Hepatocyte (in vitro differentiated cells): ENCODE results near the gene RASGRF2. TPM values are rescaled to one million over a fixed set of nuclear protein-coding genes. Genes with fewer than 3 reads are reported as not detected.
A peak's percentile ranks its signal among the peaks of the same experiment; 100 is the strongest.

ENCODE experiments used
- DNase-seq: peaks from one replicate; pipeline ENCODE4 v3.0.0-alpha.2; 2016; ENCODE audit warnings: low spot score
- H2AFZ ChIP-seq: fragments of 200-600 bp; sonication (generic); 2 replicates; pipeline ENCODE4 v1.6.0; 2016; ENCODE audit warnings: antibody characterized with exemption, mild to moderate bottlenecking
- H3K27ac ChIP-seq: fragments of 200-600 bp; sonication (generic); 2 replicates; pipeline ENCODE4 v1.5.1; 2016; ENCODE audit warnings: mild to moderate bottlenecking
- H3K27me3 ChIP-seq: fragments of 200-600 bp; sonication (generic); 2 replicates; pipeline ENCODE4 v1.6.1; 2016
- H3K36me3 ChIP-seq: fragments of 200-600 bp; sonication (generic); replicated peaks from 2 replicates; pipeline ENCODE4 v1.5.1; 2016; ENCODE audit warnings: low read depth; ENCODE audit not compliant: insufficient read depth
- H3K4me1 ChIP-seq: fragments of 200-600 bp; sonication (generic); 2 replicates; pipeline ENCODE4 v1.5.1; 2016; ENCODE audit warnings: mild to moderate bottlenecking, moderate library complexity; ENCODE audit not compliant: insufficient read depth
- H3K4me2 ChIP-seq: fragments of 200-600 bp; sonication (generic); 2 replicates; pipeline ENCODE4 v1.6.0; 2016
- H3K4me3 ChIP-seq: fragments of 200-600 bp; sonication (generic); 2 replicates; pipeline ENCODE4 v1.5.1; 2016; ENCODE audit warnings: mild to moderate bottlenecking
- H3K79me2 ChIP-seq: fragments of 200-600 bp; sonication (generic); 2 replicates; pipeline ENCODE4 v1.6.0; 2017; ENCODE audit warnings: mild to moderate bottlenecking
- H3K9me2 ChIP-seq: fragments of 200-600 bp; sonication (generic); replicated peaks from 2 replicates; pipeline ENCODE4 v1.6.0; 2017; ENCODE audit warnings: mild to moderate bottlenecking; ENCODE audit not compliant: insufficient read depth
- H3K9me3 ChIP-seq: fragments of 200-600 bp; sonication (generic); 2 replicates; pipeline ENCODE4 v1.5.1; 2016; ENCODE audit warnings: low read depth, mild to moderate bottlenecking
- H4K20me1 ChIP-seq: fragments of 200-600 bp; sonication (generic); 2 replicates; pipeline ENCODE4 v1.6.0; 2016; ENCODE audit warnings: mild to moderate bottlenecking; ENCODE audit not compliant: insufficient read depth, poor library complexity, severe bottlenecking
- EZH2 ChIP-seq: fragments of 200-600 bp; sonication (generic); IDR thresholded peaks from 2 replicates; pipeline ENCODE4 v1.6.1; 2016; ENCODE audit warnings: antibody characterized with exemption, mild to moderate bottlenecking, borderline replicate concordance
- EZH2phosphoT487 ChIP-seq: fragments of 200-600 bp; sonication (generic); IDR thresholded peaks from one replicate; pipeline ENCODE4 v1.6.1; 2018; ENCODE audit warnings: antibody characterized with exemption, mild to moderate bottlenecking, low read depth, moderate library complexity; ENCODE audit not compliant: unreplicated experiment, severe bottlenecking
- WGBS: methylation state at CpG from one replicate; pipeline ENCODE4 v1.1.6; 2016; ENCODE audit warnings: low lambda C conversion rate; ENCODE audit errors: missing lambda C conversion rate; 5-methylcytosine and 5-hydroxymethylcytosine counted together
- polyA plus RNA-seq: library from polyadenylated mRNA; unstranded; fragments of >200 nt; fragmentation: Nextera tagmentation; extraction: Ambion mirVana; gene quantifications from 2 replicates; pipeline ENCODE4 v1.2.1, GENCODE V29; 2016
- total RNA-seq: library from RNA; depleted of rRNA; stranded (reverse); fragments of >200 nt; gene quantifications from 2 replicates; pipeline ENCODE4 v1.2.3, GENCODE V29; 2014
- TF ChIP-seq, protein P1 (sequence below): fragments of 200-600 bp; sonication (generic); IDR thresholded peaks from 2 replicates; pipeline ENCODE4 v1.5.1; 2016; ENCODE audit warnings: antibody characterized with exemption, mild to moderate bottlenecking; ENCODE audit not compliant: poor library complexity

Gene RASGRF2
- total and polyA plus RNA-seq, 2 experiments from 2014 or later = 2.0 to 3.3 TPM

DNA sequence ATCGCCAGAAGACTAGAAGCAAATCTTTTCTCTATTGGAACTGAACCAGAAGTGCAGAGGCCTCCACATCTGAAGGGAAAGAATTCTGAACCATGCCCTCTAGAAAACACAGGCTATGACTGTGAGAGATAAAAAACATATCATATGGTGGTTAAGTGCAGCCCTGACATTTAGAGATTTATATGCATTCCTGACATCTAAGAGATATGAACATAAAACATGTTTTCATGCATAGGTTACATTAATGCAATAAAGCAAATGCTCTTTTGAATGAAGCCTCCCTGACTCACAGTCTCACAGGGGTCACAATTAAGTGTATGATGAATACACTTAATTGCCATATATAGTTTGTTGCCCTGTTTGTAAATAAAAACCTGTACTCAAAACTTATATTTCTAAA, 244.0 kb downstream of the RASGRF2 start:
- 81% methylated on average over 1 of the region's 1 CpG for WGBS
- Histone ChIP-seq H3K4me2 (no peak overlapping the region), H3K9me2 (no peaks in the 10 kb centered on the region), H3K36me3 (no peaks in the 10 kb centered on the region), H3K4me1 (no peaks in the 10 kb centered on the region), H4K20me1 (no peaks in the 10 kb centered on the region), H3K4me3 (no peak overlapping the region), H3K27ac (no peak overlapping the region), H3K9me3 (no peaks in the 10 kb centered on the region), H3K79me2 (no peaks in the 10 kb centered on the region), H3K27me3 (no peaks in the 10 kb centered on the region), H2AFZ (no peak overlapping the region)
- no peak for DNase-seq
- TF ChIP-seq EZH2phosphoT487 (no peak), EZH2 (no peak)
- TF ChIP-seq, protein P1, sequence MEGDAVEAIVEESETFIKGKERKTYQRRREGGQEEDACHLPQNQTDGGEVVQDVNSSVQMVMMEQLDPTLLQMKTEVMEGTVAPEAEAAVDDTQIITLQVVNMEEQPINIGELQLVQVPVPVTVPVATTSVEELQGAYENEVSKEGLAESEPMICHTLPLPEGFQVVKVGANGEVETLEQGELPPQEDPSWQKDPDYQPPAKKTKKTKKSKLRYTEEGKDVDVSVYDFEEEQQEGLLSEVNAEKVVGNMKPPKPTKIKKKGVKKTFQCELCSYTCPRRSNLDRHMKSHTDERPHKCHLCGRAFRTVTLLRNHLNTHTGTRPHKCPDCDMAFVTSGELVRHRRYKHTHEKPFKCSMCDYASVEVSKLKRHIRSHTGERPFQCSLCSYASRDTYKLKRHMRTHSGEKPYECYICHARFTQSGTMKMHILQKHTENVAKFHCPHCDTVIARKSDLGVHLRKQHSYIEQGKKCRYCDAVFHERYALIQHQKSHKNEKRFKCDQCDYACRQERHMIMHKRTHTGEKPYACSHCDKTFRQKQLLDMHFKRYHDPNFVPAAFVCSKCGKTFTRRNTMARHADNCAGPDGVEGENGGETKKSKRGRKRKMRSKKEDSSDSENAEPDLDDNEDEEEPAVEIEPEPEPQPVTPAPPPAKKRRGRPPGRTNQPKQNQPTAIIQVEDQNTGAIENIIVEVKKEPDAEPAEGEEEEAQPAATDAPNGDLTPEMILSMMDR = no peak

GRCh38 chr5:81205058-81205457, 244.9 kb downstream of the RASGRF2 start:
- H3K79me2 ChIP-seq = no peaks in the 10 kb centered on the region
- DNase-seq = no peak
- H3K9me2 ChIP-seq = no peaks in the 10 kb centered on the region
- no peaks in the 10 kb centered on the region for H4K20me1 ChIP-seq
- no peak overlapping the region for H3K4me2 ChIP-seq
- no peaks in the 10 kb centered on the region for H3K27me3 ChIP-seq
- H3K36me3 ChIP-seq = no peaks in the 10 kb centered on the region
- H3K4me1 ChIP-seq = no peaks in the 10 kb centered on the region
- H3K4me3 ChIP-seq = no peak overlapping the region
- H3K27ac ChIP-seq = no peak overlapping the region
- WGBS = 56% methylated on average over 4 of the region's 4 CpGs
- TF ChIP-seq, protein P1 = no peak
- no peak for TF ChIP-seq EZH2
- no peak for TF ChIP-seq EZH2phosphoT487
- H2AFZ ChIP-seq = no peak overlapping the region
- H3K9me3 ChIP-seq = no peaks in the 10 kb centered on the region

DNA sequence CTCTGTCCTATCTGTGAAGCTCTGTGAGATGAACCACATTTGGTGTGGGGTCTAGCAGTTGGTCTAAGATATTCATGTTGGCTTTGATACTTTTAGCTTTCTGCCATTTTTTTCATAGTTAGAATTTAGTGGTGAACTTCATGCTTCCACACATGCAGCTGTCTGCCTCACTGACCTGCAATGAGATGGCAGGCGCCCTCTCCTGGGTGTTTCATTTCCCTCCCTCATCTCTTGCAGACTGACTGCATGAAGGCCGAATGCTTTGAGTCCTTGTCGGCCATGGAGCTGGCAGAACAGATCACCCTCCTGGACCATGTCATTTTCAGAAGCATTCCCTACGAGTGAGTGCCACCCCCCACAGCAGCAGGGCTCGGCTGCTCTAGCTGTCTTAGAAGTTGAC, 246.8 kb downstream of the RASGRF2 start:
- Histone ChIP-seq H3K4me1 (no peaks in the 10 kb centered on the region), H3K27ac (no peak overlapping the region), H3K4me3 (no peak overlapping the region), H3K79me2 (no peaks in the 10 kb centered on the region), H3K36me3 (no peaks in the 10 kb centered on the region), H3K4me2 (no peak overlapping the region), H4K20me1 (no peaks in the 10 kb centered on the region), H3K9me2 (no peaks in the 10 kb centered on the region), H2AFZ (no peak overlapping the region), H3K9me3 (no peaks in the 10 kb centered on the region), H3K27me3 (no peaks in the 10 kb centered on the region)
- DNase-seq = peak; percentile 19
- TF ChIP-seq EZH2phosphoT487 = no peak
- TF ChIP-seq EZH2 = no peak
- TF ChIP-seq, protein P1 = peak; percentile 19
- WGBS = 64% methylated on average over 5 of the region's 5 CpGs

DNA sequence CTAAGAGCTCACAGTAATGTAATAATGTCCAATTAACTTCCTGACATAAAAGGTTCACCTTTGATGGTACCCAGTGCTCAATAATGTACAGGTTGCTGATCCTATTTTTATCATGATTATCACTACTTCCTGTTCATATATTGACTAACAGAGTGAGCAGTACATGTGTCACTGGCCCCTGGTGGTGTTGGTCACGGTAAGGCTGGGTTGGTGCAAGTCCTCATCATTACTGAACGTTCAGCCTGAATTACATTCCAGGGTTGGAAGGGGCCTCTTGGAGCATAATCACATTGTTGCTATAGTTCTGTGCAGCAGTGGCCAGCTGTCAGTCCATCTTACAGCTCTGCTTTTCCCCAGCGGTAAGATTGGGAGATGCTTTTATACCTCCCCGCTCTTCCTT, 248.7 kb downstream of the RASGRF2 start:
- 89% methylated on average over 4 of the region's 4 CpGs for whole genome bisulfite sequencing

More for the DNA sequence above, 248.7 kb downstream of the RASGRF2 start:
- no peaks in the 10 kb centered on the region for H3K4me1 ChIP-seq
- H3K27me3 ChIP-seq = no peaks in the 10 kb centered on the region
- no peaks in the 10 kb centered on the region for H4K20me1 ChIP-seq
- no peak for DNase-seq
- H3K27ac ChIP-seq = no peak overlapping the region
- no peak overlapping the region for H2AFZ ChIP-seq
- no peaks in the 10 kb centered on the region for H3K36me3 ChIP-seq
- TF ChIP-seq EZH2 = no peak
- TF ChIP-seq, protein P1 = no peak
- no peak for TF ChIP-seq EZH2phosphoT487
- no peak overlapping the region for H3K4me3 ChIP-seq
- no peaks in the 10 kb centered on the region for H3K9me2 ChIP-seq
- no peaks in the 10 kb centered on the region for H3K9me3 ChIP-seq
- H3K79me2 ChIP-seq = no peaks in the 10 kb centered on the region
- H3K4me2 ChIP-seq = no peak overlapping the region
